ENCODE measurements around the gene CAV2.

- TF ChIP-seq, protein P1, sequence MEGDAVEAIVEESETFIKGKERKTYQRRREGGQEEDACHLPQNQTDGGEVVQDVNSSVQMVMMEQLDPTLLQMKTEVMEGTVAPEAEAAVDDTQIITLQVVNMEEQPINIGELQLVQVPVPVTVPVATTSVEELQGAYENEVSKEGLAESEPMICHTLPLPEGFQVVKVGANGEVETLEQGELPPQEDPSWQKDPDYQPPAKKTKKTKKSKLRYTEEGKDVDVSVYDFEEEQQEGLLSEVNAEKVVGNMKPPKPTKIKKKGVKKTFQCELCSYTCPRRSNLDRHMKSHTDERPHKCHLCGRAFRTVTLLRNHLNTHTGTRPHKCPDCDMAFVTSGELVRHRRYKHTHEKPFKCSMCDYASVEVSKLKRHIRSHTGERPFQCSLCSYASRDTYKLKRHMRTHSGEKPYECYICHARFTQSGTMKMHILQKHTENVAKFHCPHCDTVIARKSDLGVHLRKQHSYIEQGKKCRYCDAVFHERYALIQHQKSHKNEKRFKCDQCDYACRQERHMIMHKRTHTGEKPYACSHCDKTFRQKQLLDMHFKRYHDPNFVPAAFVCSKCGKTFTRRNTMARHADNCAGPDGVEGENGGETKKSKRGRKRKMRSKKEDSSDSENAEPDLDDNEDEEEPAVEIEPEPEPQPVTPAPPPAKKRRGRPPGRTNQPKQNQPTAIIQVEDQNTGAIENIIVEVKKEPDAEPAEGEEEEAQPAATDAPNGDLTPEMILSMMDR (conservative IDR thresholded peaks at IDR 0.05 in 1 of 2, IDR thresholded peaks at IDR 0.05 in 1 of 2; ENCODE audit: low read depth in 1 of 2, low read length in 2 of 2) = no peak
- TF ChIP-seq EZH2 (IDR thresholded peaks at IDR 0.05; ENCODE audit: low read length, missing control alignments) = no peak
These were observed 11.5 kb upstream of the CAV2 start for GRCh38 chr7:116487907-116488521.
